Measurements from ENCODE around the gene METTL14.

DNA sequence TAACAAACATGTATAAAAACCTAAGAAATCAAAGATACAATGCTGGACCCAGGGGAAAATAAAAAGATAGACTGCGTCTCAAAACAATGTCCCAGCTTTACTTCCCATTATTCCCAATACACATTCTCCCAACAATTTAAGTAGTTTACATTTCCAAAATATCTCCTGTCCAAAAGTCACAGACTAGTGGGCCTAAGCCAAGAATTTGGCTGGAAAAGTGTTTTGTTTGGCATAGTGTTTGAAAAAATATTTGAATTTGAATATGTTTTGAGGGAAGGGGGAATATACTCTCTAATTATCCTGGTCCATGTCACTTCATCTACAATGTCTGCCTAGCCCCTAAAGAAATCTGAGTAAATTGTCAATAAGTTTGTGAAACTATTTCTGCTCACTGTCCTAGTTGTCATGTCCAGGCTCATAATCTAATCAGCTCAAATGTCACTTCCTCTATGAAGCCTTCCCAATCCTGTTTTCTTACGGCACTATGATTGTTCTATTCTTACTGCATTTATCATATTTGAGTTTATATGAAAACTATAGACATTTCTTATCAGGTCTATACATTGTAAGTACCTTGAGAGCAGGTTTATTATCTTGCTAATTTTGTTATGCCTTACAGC is 76.3 kb downstream of the METTL14 start:
- no peak for TF ChIP-seq CTCF (IDR thresholded peaks at IDR 0.05)
- TF ChIP-seq POLR2A (IDR thresholded peaks at IDR 0.05) = no peak
